ENCODE data around the gene NEK7. TPM values are rescaled to one million over a fixed set of nuclear protein-coding genes. Genes with fewer than 3 reads are reported as not detected.

NEK7 gene
- total and polyA plus RNA-seq, 2 of the 4 experiments (the other 2 are of a cell fraction) = 89.0 to 467 TPM

GRCh38 chr1:198128533-198128932 lies 28.3 kb upstream of the NEK7 start:
- no peak overlapping the region for H2AK5ac ChIP-seq (ENCODE audit: low read depth, low read length)
- DNase-seq (peak; percentile 58), ATAC-seq (ENCODE audit: low read depth) (peak; percentile 42; the same call in 1 of the 2 replicates)
- H4K91ac ChIP-seq (ENCODE audit: insufficient read depth, low read depth, low read length) = no peak overlapping the region
- H3K27ac ChIP-seq (ENCODE audit: insufficient read depth, low read length) = no peak overlapping the region
- dilution Hi-C loops (cut with HindIII; ENCODE audit: low sequenced_read_pairs, unreplicated experiment) = no loop called here
- H3K4me2 ChIP-seq (ENCODE audit: low read depth, low read length) = no peak overlapping the region
- no peaks in the 10 kb centered on the region for H3K9me1 ChIP-seq (ENCODE audit: insufficient read depth, low read length)
- H4K20me1 ChIP-seq (ENCODE audit: insufficient read depth, low read length) = no peaks in the 10 kb centered on the region
- H3K9me3 ChIP-seq (ENCODE audit: control insufficient read depth, insufficient read depth, low read length) = no peaks in the 10 kb centered on the region
- H3K4ac ChIP-seq (ENCODE audit: low read depth, low read length) = no peak overlapping the region
- H4K5ac ChIP-seq (ENCODE audit: low read depth, low read length) = no peak overlapping the region
- H3K79me1 ChIP-seq (ENCODE audit: low read depth in 1 of 2, low read length in 2 of 2) = no peaks in the 10 kb centered on the region
- no peak overlapping the region for H3K9ac ChIP-seq (ENCODE audit: low read depth, low read length)
- H2AK9ac ChIP-seq (replicated peaks; ENCODE audit: low read depth, low read length, poor library complexity) = no peak overlapping the region
- no peak overlapping the region for H3K23ac ChIP-seq (ENCODE audit: low read depth, low read length)
- no peak overlapping the region for H2AFZ ChIP-seq (replicated peaks; ENCODE audit: low read length, poor library complexity)
- H3K18ac ChIP-seq (ENCODE audit: low read depth, low read length) = no peak overlapping the region
- H3K14ac ChIP-seq (replicated peaks; ENCODE audit: low read depth, low read length) = no peak overlapping the region
- ChIA-PET POLR2A (ENCODE audit: unreplicated experiment) (no interaction called here), CTCF (interaction anchor here (0.6 kb wide), 1 partner anchor 28 kb away, joined by 4 read pairs; the partner anchor contains the start of gene NEK7)
- no peak overlapping the region for H2BK120ac ChIP-seq (ENCODE audit: low read depth, low read length)
- no peaks in the 10 kb centered on the region for H3K4me1 ChIP-seq (ENCODE audit: control insufficient read depth, insufficient read depth, low read length)
- no peak overlapping the region for H2BK15ac ChIP-seq (ENCODE audit: low read depth, low read length)
- H4K8ac ChIP-seq (ENCODE audit: low read depth in 2 of 2, low read length in 2 of 2) = no peak overlapping the region
- intact Hi-C loops (cut with micrococcal nuclease) = no loop called here
- BruUV-seq (replicated peaks) = no TSS peak
- no peaks in the 10 kb centered on the region for H3K27me3 ChIP-seq (ENCODE audit: control insufficient read depth, insufficient read depth, low read length)
- H3K36me3 ChIP-seq (ENCODE audit: control insufficient read depth, insufficient read depth, low read length) = no peaks in the 10 kb centered on the region
- in situ Hi-C loops (cut with MboI; ENCODE audit: low sequenced_read_pairs) = no loop called here
- H2BK5ac ChIP-seq (ENCODE audit: low read depth, low read length, poor library complexity, severe bottlenecking) = no peak overlapping the region
- no peak for TF ChIP-seq FOS (IDR thresholded peaks at IDR 0.05; ENCODE audit: low read depth, low read length)
- no peak for TF ChIP-seq RFX5 (IDR thresholded peaks at IDR 0.05; ENCODE audit: low read depth, low read length)
- TF ChIP-seq CEBPB (IDR thresholded peaks at IDR 0.05; ENCODE audit: low read depth, low read length) = no peak
- TF ChIP-seq CTCF (conservative IDR thresholded peaks at IDR 0.05; ENCODE audit: low read depth, low read length) = no peak
- no peak for TF ChIP-seq CHD1 (IDR thresholded peaks at IDR 0.05; ENCODE audit: low read depth, low read length)
- no peak for TF ChIP-seq RAD21 (IDR thresholded peaks at IDR 0.05; ENCODE audit: low read length)
- no peak for TF ChIP-seq NFE2L2 (IDR thresholded peaks at IDR 0.05; ENCODE audit: low read depth, low read length)
- no peak for TF ChIP-seq MXI1 (IDR thresholded peaks at IDR 0.05; ENCODE audit: borderline replicate concordance, low read depth, low read length)
- TF ChIP-seq MAZ (IDR thresholded peaks at IDR 0.05; ENCODE audit: borderline replicate concordance, low read depth, low read length) = no peak
- no peak for TF ChIP-seq RCOR1 (IDR thresholded peaks at IDR 0.05; ENCODE audit: insufficient replicate concordance, low read length)
- H3K56ac ChIP-seq (ENCODE audit: extremely low read depth, insufficient read depth, low read length) = no peak overlapping the region
- no peak overlapping the region for H3K4me3 ChIP-seq (ENCODE audit: insufficient read depth, low read depth, low read length)
- no peak overlapping the region for H2BK20ac ChIP-seq (ENCODE audit: low read depth, low read length)
